ENCODE data around the gene SDC3.

- TF ChIP-seq POLR2AphosphoS5 (IDR thresholded peaks at IDR 0.05; ENCODE audit: low read depth, low read length), result no peak
- TF ChIP-seq, protein P1, sequence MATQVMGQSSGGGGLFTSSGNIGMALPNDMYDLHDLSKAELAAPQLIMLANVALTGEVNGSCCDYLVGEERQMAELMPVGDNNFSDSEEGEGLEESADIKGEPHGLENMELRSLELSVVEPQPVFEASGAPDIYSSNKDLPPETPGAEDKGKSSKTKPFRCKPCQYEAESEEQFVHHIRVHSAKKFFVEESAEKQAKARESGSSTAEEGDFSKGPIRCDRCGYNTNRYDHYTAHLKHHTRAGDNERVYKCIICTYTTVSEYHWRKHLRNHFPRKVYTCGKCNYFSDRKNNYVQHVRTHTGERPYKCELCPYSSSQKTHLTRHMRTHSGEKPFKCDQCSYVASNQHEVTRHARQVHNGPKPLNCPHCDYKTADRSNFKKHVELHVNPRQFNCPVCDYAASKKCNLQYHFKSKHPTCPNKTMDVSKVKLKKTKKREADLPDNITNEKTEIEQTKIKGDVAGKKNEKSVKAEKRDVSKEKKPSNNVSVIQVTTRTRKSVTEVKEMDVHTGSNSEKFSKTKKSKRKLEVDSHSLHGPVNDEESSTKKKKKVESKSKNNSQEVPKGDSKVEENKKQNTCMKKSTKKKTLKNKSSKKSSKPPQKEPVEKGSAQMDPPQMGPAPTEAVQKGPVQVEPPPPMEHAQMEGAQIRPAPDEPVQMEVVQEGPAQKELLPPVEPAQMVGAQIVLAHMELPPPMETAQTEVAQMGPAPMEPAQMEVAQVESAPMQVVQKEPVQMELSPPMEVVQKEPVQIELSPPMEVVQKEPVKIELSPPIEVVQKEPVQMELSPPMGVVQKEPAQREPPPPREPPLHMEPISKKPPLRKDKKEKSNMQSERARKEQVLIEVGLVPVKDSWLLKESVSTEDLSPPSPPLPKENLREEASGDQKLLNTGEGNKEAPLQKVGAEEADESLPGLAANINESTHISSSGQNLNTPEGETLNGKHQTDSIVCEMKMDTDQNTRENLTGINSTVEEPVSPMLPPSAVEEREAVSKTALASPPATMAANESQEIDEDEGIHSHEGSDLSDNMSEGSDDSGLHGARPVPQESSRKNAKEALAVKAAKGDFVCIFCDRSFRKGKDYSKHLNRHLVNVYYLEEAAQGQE (IDR thresholded peaks at IDR 0.05; ENCODE audit: insufficient read depth in 1 of 2, low read depth in 2 of 2, low read length in 2 of 2), result no peak
- TF ChIP-seq TAF1 (IDR thresholded peaks at IDR 0.05; ENCODE audit: borderline replicate concordance, insufficient read depth, low read length), result no peak
- TF ChIP-seq SIN3A (IDR thresholded peaks at IDR 0.05; ENCODE audit: borderline replicate concordance, insufficient read depth, low read length), result no peak
- no peak for TF ChIP-seq FOXP2 (optimal IDR thresholded peaks at IDR 0.05; ENCODE audit: borderline replicate concordance, extremely low read depth, extremely low read length, insufficient read depth)
These were observed 85.0 kb downstream of the SDC3 start for GRCh38 chr1:30823627-30823968.

Measured in PFSK-1 (cell line).